ENCODE measurements around the gene SLC25A42. TPM values are rescaled to one million over a fixed set of nuclear protein-coding genes. Genes with fewer than 3 reads are reported as not detected.

Gene SLC25A42
- total RNA-seq, 4 donors from 2014 or later: 4.1 to 17.3 (median 8.1) TPM

GRCh38 chr19:19057720-19058119 is 6.1 kb upstream of the SLC25A42 start:
- no peak for TF ChIP-seq CTCF (IDR thresholded peaks at IDR 0.05; ENCODE audit: low read depth)

GRCh38 chr19:19059018-19059836 is 4.6 kb upstream of the SLC25A42 start:
- TF ChIP-seq CTCF (IDR thresholded peaks at IDR 0.05; ENCODE audit: low read depth): no peak

- no peak for TF ChIP-seq CTCF (IDR thresholded peaks at IDR 0.05; ENCODE audit: low read depth)
Measured at GRCh38 chr19:19059837-19060611, 3.8 kb upstream of the SLC25A42 start.

- no peak for TF ChIP-seq CTCF (IDR thresholded peaks at IDR 0.05; ENCODE audit: low read depth)
Measured at GRCh38 chr19:19061506-19061905, 2.3 kb upstream of the SLC25A42 start.

GRCh38 chr19:19062454-19063182 is 1.2 kb upstream of the SLC25A42 start:
- no peak for TF ChIP-seq CTCF (IDR thresholded peaks at IDR 0.05; ENCODE audit: low read depth)

- no peak for TF ChIP-seq CTCF (IDR thresholded peaks at IDR 0.05; ENCODE audit: low read depth)
Measured at GRCh38 chr19:19064098-19064722, 416 bp downstream of the SLC25A42 start.
